ENCODE results near the gene RBM15.

RBM15 gene

DNA sequence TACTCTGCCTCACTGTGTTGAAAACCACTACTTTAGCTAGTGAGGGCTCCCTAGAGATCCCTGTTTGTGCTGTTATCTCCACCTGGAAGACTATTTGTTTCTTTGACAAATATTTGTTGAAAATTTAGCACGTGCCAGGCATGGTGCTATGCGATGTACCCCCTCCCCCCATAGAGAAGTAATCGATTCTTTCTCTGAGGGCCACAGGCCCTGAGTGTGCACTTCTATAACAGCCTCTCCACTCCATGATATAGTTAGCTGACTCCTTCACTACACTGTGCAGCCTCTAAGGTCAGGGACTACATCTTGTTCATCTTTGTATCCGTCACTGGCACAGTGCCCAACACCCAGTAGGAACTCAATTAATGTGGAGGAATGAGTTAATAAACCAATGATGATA, 17.3 kb upstream of the RBM15 start:
- DNase-seq, result no peak

GRCh38 chr1:110324667-110325066, 14.5 kb upstream of the RBM15 start:
- DNase-seq, result no peak

GRCh38 chr1:110326826-110327225, 12.4 kb upstream of the RBM15 start:
- DNase-seq, result no peak

DNA sequence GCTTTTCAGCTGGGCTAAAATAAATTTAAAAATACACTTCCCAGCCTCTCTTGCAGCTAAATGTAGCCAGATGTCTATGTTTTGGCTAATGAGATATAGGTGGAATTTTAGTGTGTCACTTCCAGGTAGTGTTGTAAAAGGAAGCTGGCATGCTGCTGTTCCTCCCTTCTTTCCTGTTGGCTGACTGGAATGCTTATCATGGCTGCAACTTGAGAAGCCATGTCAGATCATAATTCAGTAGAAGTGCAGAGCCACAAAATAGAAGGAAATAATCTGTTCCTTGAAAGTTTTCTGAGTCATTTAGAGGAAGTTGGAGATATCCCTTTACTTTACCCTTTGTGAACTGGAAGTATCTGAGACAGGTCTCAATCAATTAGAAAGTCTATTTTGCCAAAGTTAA, 10.9 kb upstream of the RBM15 start:
- no peak for DNase-seq

DNA sequence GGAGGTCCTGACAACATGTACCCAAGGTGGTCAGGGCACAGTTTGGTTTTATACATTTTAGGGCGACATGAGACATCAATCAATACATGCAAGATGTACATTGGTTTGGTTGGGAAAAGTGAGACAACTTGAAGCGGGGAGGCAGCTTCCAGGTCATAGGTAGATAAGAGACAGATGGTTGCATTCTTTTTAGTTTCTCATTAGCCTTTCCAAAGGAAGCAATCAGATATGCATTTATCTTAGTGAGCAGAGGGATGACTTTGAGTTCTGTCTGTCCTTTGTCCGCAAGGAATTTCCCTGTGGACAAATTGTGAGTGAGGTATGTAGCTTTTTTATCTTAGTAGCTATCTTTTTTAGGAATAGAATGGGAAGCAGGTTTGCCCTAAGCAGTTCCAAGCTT, 10.5 kb upstream of the RBM15 start:
- DNase-seq, result no peak

- no peak for DNase-seq
Measured at GRCh38 chr1:110335265-110335664, 3.9 kb upstream of the RBM15 start.

- DNase-seq, result no peak
Measured at GRCh38 chr1:110336300-110337039, 2.7 kb upstream of the RBM15 start.

- DNase-seq, result no peak
Measured at GRCh38 chr1:110337704-110338308, 1.4 kb upstream of the RBM15 start.

DNA sequence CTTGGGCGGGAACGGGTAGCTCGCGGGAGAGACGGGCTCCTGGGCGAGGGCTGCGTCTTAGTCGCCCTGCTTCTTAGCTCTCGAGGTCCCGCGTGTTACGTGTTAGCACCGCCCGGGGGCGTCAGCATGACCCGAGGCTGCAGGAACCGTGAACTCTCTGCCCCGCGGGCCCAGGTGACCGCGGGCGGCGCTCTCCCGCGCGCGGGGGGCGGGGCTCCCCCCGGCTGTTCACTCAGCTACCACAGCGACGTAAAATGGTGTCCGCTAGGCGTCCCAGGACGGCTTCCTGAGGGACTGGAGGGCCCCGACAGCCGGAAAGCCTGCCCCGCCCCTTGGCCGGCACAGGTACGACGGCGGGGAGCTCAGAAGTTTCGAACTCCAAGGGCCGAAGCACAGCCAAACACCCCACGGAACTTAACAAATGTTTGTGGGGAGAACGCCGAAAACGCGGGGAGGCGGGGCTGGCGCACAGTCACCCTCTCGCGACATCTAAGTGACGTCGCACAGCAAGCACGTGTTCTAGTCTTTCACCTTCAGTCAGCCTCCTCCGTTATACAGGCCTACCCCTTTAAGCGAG, 780 bp upstream of the RBM15 start:
- DNase-seq, result peak; percentile 83

DNA sequence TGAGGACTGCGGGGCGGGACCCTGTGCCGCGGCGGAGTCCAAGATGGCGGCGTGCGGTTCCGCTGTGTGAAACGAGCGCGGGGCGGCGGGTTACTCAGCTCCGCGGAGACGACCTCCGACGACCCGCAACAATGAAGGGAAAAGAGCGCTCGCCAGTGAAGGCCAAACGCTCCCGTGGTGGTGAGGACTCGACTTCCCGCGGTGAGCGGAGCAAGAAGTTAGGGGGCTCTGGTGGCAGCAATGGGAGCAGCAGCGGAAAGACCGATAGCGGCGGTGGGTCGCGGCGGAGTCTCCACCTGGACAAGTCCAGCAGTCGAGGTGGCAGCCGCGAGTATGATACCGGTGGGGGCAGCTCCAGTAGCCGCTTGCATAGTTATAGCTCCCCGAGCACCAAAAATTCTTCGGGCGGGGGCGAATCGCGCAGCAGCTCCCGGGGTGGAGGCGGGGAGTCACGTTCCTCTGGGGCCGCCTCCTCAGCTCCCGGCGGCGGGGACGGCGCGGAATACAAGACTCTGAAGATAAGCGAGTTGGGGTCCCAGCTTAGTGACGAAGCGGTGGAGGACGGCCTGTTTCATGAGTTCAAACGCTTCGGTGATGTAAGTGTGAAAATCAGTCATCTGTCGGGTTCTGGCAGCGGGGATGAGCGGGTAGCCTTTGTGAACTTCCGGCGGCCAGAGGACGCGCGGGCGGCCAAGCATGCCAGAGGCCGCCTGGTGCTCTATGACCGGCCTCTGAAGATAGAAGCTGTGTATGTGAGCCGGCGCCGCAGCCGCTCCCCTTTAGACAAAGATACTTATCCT, 430 bp downstream of the RBM15 start:
- DNase-seq, result no peak

DNA sequence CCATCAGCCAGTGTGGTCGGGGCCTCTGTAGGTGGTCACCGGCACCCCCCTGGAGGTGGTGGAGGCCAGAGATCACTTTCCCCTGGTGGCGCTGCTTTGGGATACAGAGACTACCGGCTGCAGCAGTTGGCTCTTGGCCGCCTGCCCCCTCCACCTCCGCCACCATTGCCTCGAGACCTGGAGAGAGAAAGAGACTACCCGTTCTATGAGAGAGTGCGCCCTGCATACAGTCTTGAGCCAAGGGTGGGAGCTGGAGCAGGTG, 961 bp downstream of the RBM15 start:
- DNase-seq, result no peak

- peak; percentile 27 for DNase-seq
Measured at GRCh38 chr1:110341146-110341871, 2.1 kb downstream of the RBM15 start.

DNA sequence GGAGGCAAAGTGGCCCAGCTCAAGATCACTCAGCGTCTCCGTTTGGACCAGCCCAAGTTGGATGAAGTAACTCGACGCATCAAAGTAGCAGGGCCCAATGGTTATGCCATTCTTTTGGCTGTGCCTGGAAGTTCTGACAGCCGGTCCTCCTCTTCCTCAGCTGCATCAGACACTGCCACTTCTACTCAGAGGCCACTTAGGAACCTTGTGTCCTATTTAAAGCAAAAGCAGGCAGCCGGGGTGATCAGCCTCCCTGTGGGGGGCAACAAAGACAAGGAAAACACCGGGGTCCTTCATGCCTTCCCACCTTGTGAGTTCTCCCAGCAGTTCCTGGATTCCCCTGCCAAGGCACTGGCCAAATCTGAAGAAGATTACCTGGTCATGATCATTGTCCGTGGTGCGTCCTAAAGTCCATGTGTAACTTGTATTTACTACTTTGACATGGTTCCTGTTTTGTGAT, 2.7 kb downstream of the RBM15 start:
- DNase-seq, result no peak

GRCh38 chr1:110343249-110343648, 4.1 kb downstream of the RBM15 start:
- no peak for DNase-seq

- DNase-seq, result no peak
Measured at GRCh38 chr1:110344152-110344551, 5.0 kb downstream of the RBM15 start.

GRCh38 chr1:110345480-110345879, 6.3 kb downstream of the RBM15 start:
- no peak for DNase-seq

DNA sequence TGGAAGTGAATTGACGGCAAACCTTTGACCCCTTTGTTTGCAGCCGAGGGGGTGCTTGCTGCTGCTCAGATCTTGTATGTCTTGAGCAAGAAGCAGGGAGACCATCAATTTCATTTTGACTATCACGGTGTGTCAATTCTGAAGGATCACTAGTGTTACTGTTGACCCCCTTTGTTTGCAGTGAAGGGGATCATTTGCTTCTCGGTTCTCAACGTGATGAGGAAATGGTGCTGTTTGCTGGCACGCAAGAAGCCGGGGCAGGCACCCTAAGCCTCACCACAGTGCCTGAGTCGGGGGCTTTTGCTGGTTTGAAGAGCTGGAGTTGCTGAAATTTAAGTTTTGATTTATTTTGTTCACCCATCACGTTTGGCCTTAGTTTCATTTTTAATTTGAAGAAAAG, 7.5 kb downstream of the RBM15 start:
- DNase-seq, result no peak

GRCh38 chr1:110347182-110347893, 8.2 kb downstream of the RBM15 start:
- DNase-seq, result no peak

GRCh38 chr1:110348050-110348449, 8.9 kb downstream of the RBM15 start:
- DNase-seq, result no peak

GRCh38 chr1:110348771-110349170, 9.6 kb downstream of the RBM15 start:
- no peak for DNase-seq

DNA sequence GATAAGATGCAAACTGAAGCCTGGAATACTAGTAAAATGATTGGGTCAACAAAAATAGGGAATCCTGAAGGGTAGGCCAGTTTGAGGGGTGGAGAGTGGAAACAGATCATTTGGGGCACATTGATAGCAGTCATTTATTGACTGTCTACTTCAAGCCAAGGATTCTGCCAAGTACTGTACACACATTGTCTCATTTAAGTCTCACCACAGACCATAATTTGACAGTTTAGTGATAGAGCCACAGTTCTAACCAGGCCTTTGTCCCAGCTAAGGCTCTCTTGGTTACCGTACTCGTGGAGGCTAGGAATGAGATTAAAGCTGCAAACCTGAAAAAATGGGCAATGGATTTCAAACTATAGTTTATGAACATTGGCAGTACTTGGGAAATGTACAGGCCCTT, 11.2 kb downstream of the RBM15 start:
- DNase-seq, result no peak

DNA sequence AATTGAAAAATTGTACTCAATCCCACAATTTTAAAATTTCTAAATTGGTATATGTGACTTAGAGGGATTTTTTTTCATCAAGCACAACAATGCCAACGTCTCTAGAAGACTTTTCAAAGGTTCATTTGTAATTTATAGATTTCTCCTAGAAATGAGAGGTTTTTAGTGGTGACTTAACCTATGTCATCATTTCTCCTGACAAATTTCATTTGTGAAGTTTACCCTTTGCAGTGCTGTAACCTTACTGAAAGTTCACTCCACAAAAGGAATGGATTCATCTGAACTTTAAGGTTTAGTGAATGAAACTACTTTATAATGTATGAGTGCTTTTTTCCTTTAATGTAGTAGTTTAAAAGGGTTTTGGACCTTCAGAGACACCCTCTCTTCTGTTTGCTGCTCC, 16.1 kb downstream of the RBM15 start:
- no peak for DNase-seq

- no peak for DNase-seq
Measured at GRCh38 chr1:110356379-110356778, 17.2 kb downstream of the RBM15 start.

Measured in NCI-H2107 (cell line).